SK-N-SH (cell line): Measurements from ENCODE around the gene HSD11B2. TPM values are rescaled to one million over a fixed set of nuclear protein-coding genes. Genes with fewer than 3 reads are reported as not detected.

Source experiments
- CTCF ChIA-PET: fragments of 300-600, 350-600 bp; formaldehyde crosslinking; extraction: SDS; loops from one replicate; lab custom pipeline; 2021; lab: Yijun Ruan, JAX
- POLR2A ChIA-PET: fragments of 350-600 bp; sonication (Branson Sonifier 250); formaldehyde crosslinking; extraction: SDS; loops from one replicate; lab custom pipeline; 2020; ENCODE audit warnings: antibody characterized with exemption, inconsistent platforms; lab: Yijun Ruan, JAX
- DNase-seq: peaks from one replicate; pipeline ENCODE4 v3.0.0; 2012
- H2AFZ ChIP-seq: fragments of 200-600 bp; sonication (generic); 2 replicates; pipeline ENCODE4 v1.8.1; 2016; ENCODE audit warnings: antibody characterized with exemption, mild to moderate bottlenecking, low read depth
- H3F3A ChIP-seq: fragments of 200-600 bp; sonication (generic); replicated peaks from 2 replicates; pipeline ENCODE3; 2016; ENCODE audit warnings: antibody characterized with exemption, mild to moderate bottlenecking; ENCODE audit not compliant: insufficient read depth
- H3K27ac ChIP-seq, 2 experiments: fragments of 200-500 bp in 1 of 2; fragments of 200-600 bp in 1 of 2; sonication (Bioruptor generic) in 1 of 2; sonication (generic), shearing (Covaris generic) in 1 of 2; 2 replicates each; pipeline versions ENCODE4 v1.5.1 to v1.6.1; 2014 to 2016; ENCODE audit warnings: low read depth in 2 of 2, inconsistent platforms in 1 of 2, low read length in 1 of 2, mild to moderate bottlenecking in 1 of 2, mixed read lengths in 1 of 2
- H3K27me3 ChIP-seq: fragments of 200-600 bp; sonication (generic), shearing (Covaris generic); 2 replicates; pipeline ENCODE4 v1.6.1; 2016; ENCODE audit warnings: mixed run types; ENCODE audit not compliant: insufficient read depth
- H3K36me3 ChIP-seq, 2 experiments: fragments of 200-500 bp in 1 of 2; fragments of 200-600 bp in 1 of 2; sonication (Bioruptor generic) in 1 of 2; sonication (generic) in 1 of 2; replicated peaks in 1 of 2; 2 replicates each; pipeline versions ENCODE3 to v1.5.1; 2014 to 2016; ENCODE audit warnings: low read length in 1 of 2, mild to moderate bottlenecking in 1 of 2; ENCODE audit not compliant: insufficient read depth in 2 of 2, control insufficient read depth in 1 of 2
- H3K4me1 ChIP-seq, 2 experiments: fragments of 200-500 bp in 1 of 2; fragments of 200-600 bp in 1 of 2; sonication (Bioruptor generic) in 1 of 2; sonication (generic), shearing (Covaris generic) in 1 of 2; 2 replicates each; pipeline versions ENCODE4 v1.5.1 to v1.6.1; 2014 to 2016; ENCODE audit warnings: low read depth in 1 of 2, low read length in 1 of 2, mixed run types in 1 of 2; ENCODE audit not compliant: insufficient read depth in 2 of 2, control insufficient read depth in 1 of 2
- H3K4me2 ChIP-seq: fragments of 200-600 bp; sonication (generic), shearing (Covaris generic); 2 replicates; pipeline ENCODE4 v1.6.1; 2017; ENCODE audit warnings: mixed run types
- H3K4me3 ChIP-seq, 2 experiments: fragments of 200-500 bp in 1 of 2; fragments of 200-600 bp in 1 of 2; sonication (Bioruptor generic) in 1 of 2; sonication (generic), shearing (Covaris generic) in 1 of 2; 2 replicates each; pipeline versions ENCODE4 v1.5.1 to v1.8.1; 2014 to 2016; ENCODE audit warnings: low read depth in 2 of 2, inconsistent platforms in 1 of 2, low read length in 1 of 2, mild to moderate bottlenecking in 1 of 2, mixed read lengths in 1 of 2, moderate library complexity in 1 of 2
- H3K79me2 ChIP-seq: fragments of 200-600 bp; sonication (generic); 2 replicates; pipeline ENCODE4 v1.8.1; 2017; ENCODE audit warnings: mild to moderate bottlenecking; ENCODE audit not compliant: insufficient read depth
- H3K9ac ChIP-seq: fragments of 200-600 bp; sonication (generic); 2 replicates; pipeline ENCODE4 v1.6.1; 2017; ENCODE audit warnings: mixed run types
- H3K9me2 ChIP-seq: fragments of 200-600 bp; sonication (generic); 2 replicates; pipeline ENCODE4 v1.6.1; 2017; ENCODE audit warnings: mixed run types
- H3K9me3 ChIP-seq: fragments of 200-600 bp; sonication (generic); 2 replicates; pipeline ENCODE4 v1.6.1; 2017; ENCODE audit warnings: mixed run types, mild to moderate bottlenecking, moderate library complexity
- H4K20me1 ChIP-seq: fragments of 200-600 bp; sonication (generic); 2 replicates; pipeline ENCODE4 v1.6.1; 2017; ENCODE audit warnings: mild to moderate bottlenecking, mixed run types; ENCODE audit not compliant: insufficient read depth
- CTCF ChIP-seq: fragments of 200-600 bp; sonication (generic); IDR thresholded peaks from 2 replicates; pipeline ENCODE4 v1.6.1; 2017; ENCODE audit warnings: antibody characterized with exemption, mild to moderate bottlenecking, moderate library complexity
- ELF1 ChIP-seq: IDR thresholded peaks from 2 replicates; pipeline ENCODE4 v1.4.0; 2012
- EP300 ChIP-seq, 2 experiments: IDR thresholded peaks; 2 replicates each; pipeline versions ENCODE4 v1.4.0 to v1.6.1; 2012; ENCODE audit warnings: borderline replicate concordance in 1 of 2, low read depth in 1 of 2, low read length in 1 of 2
- EZH2phosphoT487 ChIP-seq: fragments of 200-600 bp; sonication (generic); IDR thresholded peaks from 2 replicates; pipeline ENCODE4 v1.6.1; 2017; ENCODE audit warnings: low read depth, mixed run types, mild to moderate bottlenecking, antibody characterized with exemption, moderate library complexity, borderline replicate concordance
- FOXM1 ChIP-seq: IDR thresholded peaks from 2 replicates; pipeline ENCODE4 v1.4.0; 2012; ENCODE audit warnings: low read depth, mild to moderate bottlenecking
- GATA2 ChIP-seq: sonication (generic); formaldehyde crosslinking; IDR thresholded peaks from 2 replicates; pipeline ENCODE4 v1.5.0; 2020; ENCODE audit warnings: mild to moderate bottlenecking, missing genetic modification reagents
- MAX ChIP-seq: IDR thresholded peaks from 2 replicates; pipeline ENCODE4 v1.4.0; 2012; ENCODE audit warnings: low read depth
- MXI1 ChIP-seq: IDR thresholded peaks from 2 replicates; pipeline ENCODE4 v1.6.1; 2012; ENCODE audit warnings: mild to moderate bottlenecking, low read depth, low read length, improper control_type of control experiment
- NFIC ChIP-seq: IDR thresholded peaks from 2 replicates; pipeline ENCODE4 v1.4.0; 2012; ENCODE audit warnings: borderline replicate concordance
- POLR2AphosphoS5 ChIP-seq: IDR thresholded peaks from 2 replicates; pipeline ENCODE4 v1.6.1; 2012; ENCODE audit warnings: low read depth, low read length
- RAD21 ChIP-seq: IDR thresholded peaks from 2 replicates; pipeline ENCODE4 v1.6.1; 2012; ENCODE audit warnings: mild to moderate bottlenecking, low read length
- SMC3 ChIP-seq: IDR thresholded peaks from 2 replicates; pipeline ENCODE4 v1.6.1; 2012; ENCODE audit warnings: low read depth, low read length, improper control_type of control experiment
- TEAD4 ChIP-seq: IDR thresholded peaks from 2 replicates; pipeline ENCODE4 v1.4.0; 2012; ENCODE audit warnings: mild to moderate bottlenecking, borderline replicate concordance; ENCODE audit not compliant: insufficient read depth
- ZBTB33 ChIP-seq: IDR thresholded peaks from 2 replicates; pipeline ENCODE4 v1.4.0; 2012; ENCODE audit warnings: low read depth, borderline replicate concordance
- WGBS: methylation state at CpG from one replicate; pipeline ENCODE4 v1.1.6; 2017; ENCODE audit warnings: low lambda C conversion rate; 5-methylcytosine and 5-hydroxymethylcytosine counted together
- polyA plus RNA-seq, 3 experiments: library from polyadenylated mRNA; depleted of rRNA; stranded (reverse); fragments of >200 nt; gene quantifications; 2 replicates each; pipeline ENCODE4 v1.2.3, GENCODE V29; 2012

Gene HSD11B2
- polyA plus RNA-seq, 1 of the 3 experiments (the other 2 are of a cell fraction): 0.23 TPM

- Histone ChIP-seq H3K27ac (no peak overlapping the region; a peak in 1 of 4 replicates), H4K20me1 (peaks cover 25% of the 10 kb centered on the region; the same call in 1 of the 2 replicates), H3K27me3 (no peaks in the 10 kb centered on the region), H3K36me3 (peaks cover 0 to 31% of the 10 kb centered on the region in 2 experiments), H3K4me3 (no peak overlapping the region), H3F3A (no peaks in the 10 kb centered on the region), H3K9me2 (no peaks in the 10 kb centered on the region), H3K9ac (no peak overlapping the region), H3K4me2 (no peak overlapping the region), H3K9me3 (no peaks in the 10 kb centered on the region), H2AFZ (no peak overlapping the region), H3K4me1 (peaks cover 0 to 44% of the 10 kb centered on the region in 2 experiments; a peak in 1 of 4 replicates), H3K79me2 (peaks cover 4% of the 10 kb centered on the region; the same call in 1 of the 2 replicates)
- DNase-seq: no peak
- TF ChIP-seq NFIC (no peak), SMC3 (no peak), ELF1 (no peak), GATA2 (CRISPR knock-in tag) (no peak), ZBTB33 (no peak), TEAD4 (no peak), EZH2phosphoT487 (no peak), EP300 (IDR thresholded peaks at IDR 0.05; ENCODE audit: borderline replicate concordance in 1 of 2, low read depth in 1 of 2, low read length in 1 of 2) (no peak), FOXM1 (no peak)
- ChIA-PET CTCF (interaction anchor here (0.6 to 6.7 kb wide), 10 partner anchors 8 to 867 kb away, joined by 3 to 35 read pairs (median 3); no protein-coding TSS in a partner anchor), POLR2A (interaction anchor here (0.7 kb wide), 1 partner anchor 13 kb away, joined by 3 read pairs; the partner anchor contains the start of gene HSD11B2)
- WGBS: 89% methylated on average over 15 of the region's 22 CpGs
Observed at GRCh38 chr16:67444259-67445125, 13.6 kb downstream of the HSD11B2 start.

- no peaks in the 10 kb centered on the region for H3K9me3 ChIP-seq
- peaks cover 0 to 29% of the 10 kb centered on the region in 2 experiments for H3K36me3 ChIP-seq
- WGBS: 97% methylated on average over 7 of the region's 7 CpGs
- H3F3A ChIP-seq: no peaks in the 10 kb centered on the region
- H3K4me3 ChIP-seq: no peak overlapping the region
- no peak overlapping the region for H2AFZ ChIP-seq
- H3K4me1 ChIP-seq: peaks cover 0 to 44% of the 10 kb centered on the region in 2 experiments; a peak in 1 of 4 replicates
- no peak overlapping the region for H3K27ac ChIP-seq
- H3K9ac ChIP-seq: no peak overlapping the region
- no peaks in the 10 kb centered on the region for H3K27me3 ChIP-seq
- no peak overlapping the region for H3K4me2 ChIP-seq
- ChIA-PET POLR2A (no interaction called here), CTCF (interaction anchor here (0.8 to 3.9 kb wide), 7 partner anchors 17 to 117 kb away, joined by 3 to 31 read pairs (median 5); partner anchors contain the start of genes TPPP3 and ZDHHC1)
- no peaks in the 10 kb centered on the region for H3K9me2 ChIP-seq
- peaks cover 4% of the 10 kb centered on the region; the same call in 1 of the 2 replicates for H3K79me2 ChIP-seq
- TF ChIP-seq CTCF (no peak), RAD21 (no peak), POLR2AphosphoS5 (no peak), MAX (no peak), MXI1 (no peak)
- no peak for DNase-seq
- peaks cover 25% of the 10 kb centered on the region; the same call in 1 of the 2 replicates for H4K20me1 ChIP-seq
Observed at GRCh38 chr16:67445126-67445426, 14.2 kb downstream of the HSD11B2 start.
